PC-9 (cell line): ENCODE results near the gene MLKL.

Experiments used
- EZH2 ChIP-seq: fragments of 200-600 bp; sonication (generic); IDR thresholded peaks from 2 replicates; pipeline ENCODE4 v1.8.0; 2017; ENCODE audit warnings: antibody characterized with exemption, low read depth
- TF ChIP-seq, protein P1 (sequence below): fragments of 200-600 bp; sonication (generic); conservative IDR thresholded peaks from 2 replicates; pipeline ENCODE4 v1.6.1; 2017; ENCODE audit warnings: mixed run types, antibody characterized with exemption, mild to moderate bottlenecking, moderate library complexity

GRCh38 chr16:74718140-74718539 is 17.5 kb upstream of the MLKL start:
- TF ChIP-seq, protein P1, sequence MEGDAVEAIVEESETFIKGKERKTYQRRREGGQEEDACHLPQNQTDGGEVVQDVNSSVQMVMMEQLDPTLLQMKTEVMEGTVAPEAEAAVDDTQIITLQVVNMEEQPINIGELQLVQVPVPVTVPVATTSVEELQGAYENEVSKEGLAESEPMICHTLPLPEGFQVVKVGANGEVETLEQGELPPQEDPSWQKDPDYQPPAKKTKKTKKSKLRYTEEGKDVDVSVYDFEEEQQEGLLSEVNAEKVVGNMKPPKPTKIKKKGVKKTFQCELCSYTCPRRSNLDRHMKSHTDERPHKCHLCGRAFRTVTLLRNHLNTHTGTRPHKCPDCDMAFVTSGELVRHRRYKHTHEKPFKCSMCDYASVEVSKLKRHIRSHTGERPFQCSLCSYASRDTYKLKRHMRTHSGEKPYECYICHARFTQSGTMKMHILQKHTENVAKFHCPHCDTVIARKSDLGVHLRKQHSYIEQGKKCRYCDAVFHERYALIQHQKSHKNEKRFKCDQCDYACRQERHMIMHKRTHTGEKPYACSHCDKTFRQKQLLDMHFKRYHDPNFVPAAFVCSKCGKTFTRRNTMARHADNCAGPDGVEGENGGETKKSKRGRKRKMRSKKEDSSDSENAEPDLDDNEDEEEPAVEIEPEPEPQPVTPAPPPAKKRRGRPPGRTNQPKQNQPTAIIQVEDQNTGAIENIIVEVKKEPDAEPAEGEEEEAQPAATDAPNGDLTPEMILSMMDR, result no peak
- TF ChIP-seq EZH2, result no peak
